HCT116 (cell line): ENCODE results near the gene IFRD2. TPM values are rescaled to one million over a fixed set of nuclear protein-coding genes. Genes with fewer than 3 reads are reported as not detected.
A peak's percentile ranks its signal among the peaks of the same experiment; 100 is the strongest.

ENCODE experiments used
- ATAC-seq: fragments of 200-7000 bp; cut with Tn5 transposase; 2 replicates; pipeline ENCODE4 v1.9.1; 2020; ENCODE audit warnings: mild to moderate bottlenecking, moderate library complexity
- BruUV-seq: library from RNA; stranded (reverse); fragments of 400-500 nt; replicated peaks from 2 replicates; lab custom pipeline; 2021; lab: Mats Ljungman, UMichigan
- CTCF ChIA-PET: fragments of 300-600 bp; sonication (Branson Sonifier 250); formaldehyde crosslinking; loops from one replicate; lab custom pipeline; 2021; ENCODE audit warnings: antibody characterized with exemption; lab: Charles Lee
- POLR2A ChIA-PET: fragments of 300-600, 350-600 bp; sonication (Branson Sonifier 250); formaldehyde crosslinking; loops from one replicate; lab custom pipeline; 2021; ENCODE audit warnings: antibody characterized with exemption; lab: Charles Lee
- RAD21 ChIA-PET, 2 experiments: fragments of 300-600 bp; sonication (Branson Sonifier 250); formaldehyde crosslinking; loops; one replicate each; lab custom pipeline; 2023; ENCODE audit warnings: low total read pairs in 2 of 2; ENCODE audit not compliant: uncharacterized antibody in 2 of 2, unreplicated experiment in 2 of 2, low non-redundant PET in 1 of 2; lab: Charles Lee
- DNase-seq: peaks from one replicate; pipeline ENCODE4 v3.0.0-alpha.2; 2010; ENCODE audit warnings: low read depth, low spot score
- H2AFZ ChIP-seq: fragments of 200-600 bp; shearing (Covaris generic), sonication (generic); 2 replicates; pipeline ENCODE4 v1.6.1; 2017; ENCODE audit warnings: low read depth, mixed run types, mixed read lengths, antibody characterized with exemption, low read length; ENCODE audit not compliant: poor library complexity, severe bottlenecking
- H3K27ac ChIP-seq: 2 replicates; pipeline ENCODE4 v1.5.1; 2012; ENCODE audit warnings: low read depth, low read length
- H3K27me3 ChIP-seq: fragments of 200-600 bp; sonication (generic); 2 replicates; pipeline ENCODE4 v1.6.1; 2016; ENCODE audit warnings: mixed run types, low read length, mixed read lengths; ENCODE audit not compliant: insufficient read depth
- H3K36me3 ChIP-seq, 2 experiments: fragments of 200-500 bp in 1 of 2; fragments of 200-600 bp in 1 of 2; sonication (Bioruptor generic) in 1 of 2; sonication (generic) in 1 of 2; 2 replicates each; pipeline versions ENCODE4 v1.5.1 to v1.6.1; 2014 to 2016; ENCODE audit warnings: low read length in 2 of 2, inconsistent platforms in 1 of 2, mixed read lengths in 1 of 2, mixed run types in 1 of 2; ENCODE audit not compliant: insufficient read depth in 2 of 2, control insufficient read depth in 1 of 2
- H3K4me1 ChIP-seq, 2 experiments: fragments of 200-600 bp in 1 of 2; sonication (generic) in 1 of 2; 2 replicates each; pipeline versions ENCODE4 v1.5.1 to v1.6.1; 2012 to 2017; ENCODE audit warnings: low read length in 2 of 2, inconsistent platforms in 1 of 2, mild to moderate bottlenecking in 1 of 2, mixed read lengths in 1 of 2, mixed run types in 1 of 2, moderate library complexity in 1 of 2; ENCODE audit not compliant: insufficient read depth in 2 of 2, control insufficient read depth in 1 of 2
- H3K4me2 ChIP-seq: fragments of 200-600 bp; sonication (generic); 2 replicates; pipeline ENCODE4 v1.6.1; 2017; ENCODE audit warnings: mixed run types, low read length, mixed read lengths
- H3K4me3 ChIP-seq, 2 experiments: fragments of 200-600 bp in 1 of 2; sonication (generic) in 1 of 2; replicated peaks in 1 of 2; 2 replicates each; pipeline ENCODE4 v1.5.1; 2011 to 2016; ENCODE audit warnings: low read length in 2 of 2, control low read depth in 1 of 2, low read depth in 1 of 2, mild to moderate bottlenecking in 1 of 2, mixed read lengths in 1 of 2, mixed run types in 1 of 2
- H3K79me2 ChIP-seq: fragments of 200-600 bp; sonication (generic); 2 replicates; pipeline ENCODE4 v1.6.1; 2017; ENCODE audit warnings: mild to moderate bottlenecking, mixed run types, low read length, moderate library complexity, mixed read lengths; ENCODE audit not compliant: insufficient read depth
- H3K9ac ChIP-seq: fragments of 200-600 bp; sonication (generic); 2 replicates; pipeline ENCODE4 v1.6.1; 2016; ENCODE audit warnings: low read length, mixed read lengths
- H3K9me2 ChIP-seq: fragments of 200-600 bp; sonication (generic), shearing (Covaris generic); 2 replicates; pipeline ENCODE4 v1.6.1; 2017; ENCODE audit warnings: mixed run types, mild to moderate bottlenecking, moderate library complexity; ENCODE audit not compliant: insufficient read depth
- H3K9me3 ChIP-seq, 2 experiments: fragments of 200-500 bp in 1 of 2; fragments of 200-600 bp in 1 of 2; sonication (Bioruptor generic) in 1 of 2; sonication (generic) in 1 of 2; 2 replicates each; pipeline ENCODE4 v1.6.1; 2014 to 2017; ENCODE audit warnings: low read length in 2 of 2, mixed read lengths in 2 of 2, inconsistent platforms in 1 of 2, low read depth in 1 of 2, mild to moderate bottlenecking in 1 of 2, mixed run types in 1 of 2, moderate library complexity in 1 of 2; ENCODE audit not compliant: control insufficient read depth in 1 of 2, insufficient read depth in 1 of 2
- H4K20me1 ChIP-seq: fragments of 200-600 bp; sonication (generic), shearing (Covaris generic); 2 replicates; pipeline ENCODE4 v1.6.1; 2017; ENCODE audit warnings: mixed run types, mild to moderate bottlenecking, moderate library complexity; ENCODE audit not compliant: insufficient read depth
- EZH2phosphoT487 ChIP-seq: fragments of 200-600 bp; IDR thresholded peaks from 2 replicates; pipeline ENCODE4 v1.6.1; 2018; ENCODE audit warnings: antibody characterized with exemption, borderline replicate concordance
- POLR2A ChIP-seq: IDR thresholded peaks from 2 replicates; pipeline ENCODE4 v1.7.0; 2011; ENCODE audit warnings: borderline replicate concordance; ENCODE audit not compliant: insufficient read depth, insufficient read length; ENCODE audit errors: extremely low read depth
- POLR2AphosphoS5 ChIP-seq: IDR thresholded peaks from 2 replicates; pipeline ENCODE4 v1.6.1; 2011; ENCODE audit warnings: mild to moderate bottlenecking, low read depth, low read length, moderate library complexity
- SIN3A ChIP-seq: IDR thresholded peaks from 2 replicates; pipeline ENCODE4 v1.6.1; 2012; ENCODE audit warnings: low read depth
- TCF7L2 ChIP-seq: IDR thresholded peaks from 2 replicates; pipeline ENCODE4 v1.7.0; 2011; ENCODE audit warnings: borderline replicate concordance, inconsistent platforms; ENCODE audit not compliant: insufficient read depth, insufficient read length; ENCODE audit errors: extremely low read depth
- YY1 ChIP-seq: IDR thresholded peaks from 2 replicates; pipeline ENCODE4 v1.6.1; 2011; ENCODE audit warnings: low read length, low read depth, moderate library complexity, mild to moderate bottlenecking; ENCODE audit not compliant: insufficient replicate concordance; ENCODE audit errors: extremely low read depth
- intact Hi-C: fragments of 100-400 bp; cut with micrococcal nuclease; formaldehyde crosslinking; loops from 2 replicates; pipeline ENCODE4 v1.10.0; 2022
- total RNA-seq: library from RNA; stranded (reverse); gene quantifications from one replicate; pipeline ENCODE4 v1.2.1, GENCODE V29; 2021; ENCODE audit not compliant: unreplicated experiment
- TF ChIP-seq, protein P1 (sequence below), 3 experiments: fragments of 200-600 bp in 1 of 3; sonication (generic) in 1 of 3; IDR thresholded peaks in 2 of 3; conservative IDR thresholded peaks in 1 of 3; 2 replicates each; pipeline ENCODE4 v1.5.1; 2012 to 2017; ENCODE audit warnings: low read depth in 2 of 3, low read length in 2 of 3, antibody characterized with exemption in 1 of 3, borderline replicate concordance in 1 of 3, control low read depth in 1 of 3, mild to moderate bottlenecking in 1 of 3, mixed read lengths in 1 of 3, mixed run types in 1 of 3, moderate library complexity in 1 of 3; ENCODE audit not compliant: insufficient read depth in 1 of 3
- TF ChIP-seq, protein P2 (sequence below): IDR thresholded peaks from 2 replicates; pipeline ENCODE4 v1.6.1; 2012
- TF ChIP-seq, protein P3 (sequence below): IDR thresholded peaks from 2 replicates; pipeline ENCODE4 v1.6.1; 2011; ENCODE audit warnings: mild to moderate bottlenecking, low read length, moderate library complexity; ENCODE audit not compliant: insufficient replicate concordance; ENCODE audit errors: extremely low read depth

The IFRD2 gene
- total RNA-seq, 1 experiment from 2014 or later = 146 TPM

DNA sequence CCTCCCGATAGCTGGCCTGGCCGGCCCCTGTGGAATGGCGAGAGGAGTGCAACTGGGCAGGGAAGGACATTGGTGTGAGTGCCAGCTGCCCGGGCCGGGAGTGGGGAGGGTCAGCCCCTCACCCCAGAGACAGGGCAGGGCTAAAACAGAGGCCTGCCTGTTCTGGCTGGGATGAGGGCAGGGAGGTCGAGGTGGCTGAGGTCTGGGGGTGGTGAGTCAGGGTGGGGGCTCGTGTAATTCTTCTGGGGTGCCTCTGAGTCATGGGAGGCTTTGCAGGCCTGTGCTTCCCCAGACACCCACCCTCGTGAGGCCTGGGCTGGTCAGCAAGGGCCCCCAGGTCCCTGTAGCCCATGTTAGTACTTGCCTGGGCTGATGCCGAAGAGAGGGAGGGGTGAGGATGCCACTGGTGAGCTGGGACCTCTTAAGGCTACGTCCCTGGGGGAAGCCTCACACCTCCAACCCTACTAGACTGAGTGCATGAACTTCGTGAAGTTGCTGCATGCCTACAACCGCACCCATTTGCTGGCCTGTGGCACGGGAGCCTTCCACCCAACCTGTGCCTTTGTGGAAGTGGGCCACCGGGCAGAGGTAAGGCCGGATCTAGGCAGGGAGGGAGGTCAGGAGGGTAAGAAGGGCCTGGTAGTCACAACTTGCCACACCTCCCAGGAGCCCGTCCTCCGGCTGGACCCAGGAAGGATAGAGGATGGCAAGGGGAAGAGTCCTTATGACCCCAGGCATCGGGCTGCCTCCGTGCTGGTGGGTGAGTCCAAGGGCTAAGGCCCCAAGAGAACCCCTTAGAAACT lies 21.6 kb downstream of the IFRD2 start:
- Histone ChIP-seq H4K20me1 (no peaks in the 10 kb centered on the region), H2AFZ (no peak overlapping the region), H3K27ac (peak overlapping the region; percentile 88; the same call in 1 of the 2 replicates), H3K9me3 (no peaks in the 10 kb centered on the region), H3K79me2 (no peaks in the 10 kb centered on the region), H3K9ac (peak overlapping the region; percentile 62; the same call in 1 of the 2 replicates), H3K4me3 (peak overlapping the region in 1 of 2 experiments; percentile 47; a peak in 1 of 4 replicates), H3K4me2 (peak overlapping the region; percentile 80), H3K36me3 (no peaks in the 10 kb centered on the region), H3K9me2 (no peaks in the 10 kb centered on the region), H3K27me3 (no peaks in the 10 kb centered on the region), H3K4me1 (peaks cover 73 to 87% of the 10 kb centered on the region in 2 experiments)
- TF ChIP-seq TCF7L2 (no peak), EZH2phosphoT487 (no peak), POLR2A (no peak), SIN3A (no peak), YY1 (no peak), POLR2AphosphoS5 (no peak)
- TF ChIP-seq, protein P1, sequence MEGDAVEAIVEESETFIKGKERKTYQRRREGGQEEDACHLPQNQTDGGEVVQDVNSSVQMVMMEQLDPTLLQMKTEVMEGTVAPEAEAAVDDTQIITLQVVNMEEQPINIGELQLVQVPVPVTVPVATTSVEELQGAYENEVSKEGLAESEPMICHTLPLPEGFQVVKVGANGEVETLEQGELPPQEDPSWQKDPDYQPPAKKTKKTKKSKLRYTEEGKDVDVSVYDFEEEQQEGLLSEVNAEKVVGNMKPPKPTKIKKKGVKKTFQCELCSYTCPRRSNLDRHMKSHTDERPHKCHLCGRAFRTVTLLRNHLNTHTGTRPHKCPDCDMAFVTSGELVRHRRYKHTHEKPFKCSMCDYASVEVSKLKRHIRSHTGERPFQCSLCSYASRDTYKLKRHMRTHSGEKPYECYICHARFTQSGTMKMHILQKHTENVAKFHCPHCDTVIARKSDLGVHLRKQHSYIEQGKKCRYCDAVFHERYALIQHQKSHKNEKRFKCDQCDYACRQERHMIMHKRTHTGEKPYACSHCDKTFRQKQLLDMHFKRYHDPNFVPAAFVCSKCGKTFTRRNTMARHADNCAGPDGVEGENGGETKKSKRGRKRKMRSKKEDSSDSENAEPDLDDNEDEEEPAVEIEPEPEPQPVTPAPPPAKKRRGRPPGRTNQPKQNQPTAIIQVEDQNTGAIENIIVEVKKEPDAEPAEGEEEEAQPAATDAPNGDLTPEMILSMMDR (IDR thresholded peaks at IDR 0.05 in 2 of 3, conservative IDR thresholded peaks at IDR 0.05 in 1 of 3; ENCODE audit: borderline replicate concordance in 1 of 3, insufficient read depth in 1 of 3, low read depth in 2 of 3, low read length in 2 of 3) = no peak
- TF ChIP-seq, protein P2, sequence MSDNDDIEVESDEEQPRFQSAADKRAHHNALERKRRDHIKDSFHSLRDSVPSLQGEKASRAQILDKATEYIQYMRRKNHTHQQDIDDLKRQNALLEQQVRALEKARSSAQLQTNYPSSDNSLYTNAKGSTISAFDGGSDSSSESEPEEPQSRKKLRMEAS = no peak
- TF ChIP-seq, protein P3, sequence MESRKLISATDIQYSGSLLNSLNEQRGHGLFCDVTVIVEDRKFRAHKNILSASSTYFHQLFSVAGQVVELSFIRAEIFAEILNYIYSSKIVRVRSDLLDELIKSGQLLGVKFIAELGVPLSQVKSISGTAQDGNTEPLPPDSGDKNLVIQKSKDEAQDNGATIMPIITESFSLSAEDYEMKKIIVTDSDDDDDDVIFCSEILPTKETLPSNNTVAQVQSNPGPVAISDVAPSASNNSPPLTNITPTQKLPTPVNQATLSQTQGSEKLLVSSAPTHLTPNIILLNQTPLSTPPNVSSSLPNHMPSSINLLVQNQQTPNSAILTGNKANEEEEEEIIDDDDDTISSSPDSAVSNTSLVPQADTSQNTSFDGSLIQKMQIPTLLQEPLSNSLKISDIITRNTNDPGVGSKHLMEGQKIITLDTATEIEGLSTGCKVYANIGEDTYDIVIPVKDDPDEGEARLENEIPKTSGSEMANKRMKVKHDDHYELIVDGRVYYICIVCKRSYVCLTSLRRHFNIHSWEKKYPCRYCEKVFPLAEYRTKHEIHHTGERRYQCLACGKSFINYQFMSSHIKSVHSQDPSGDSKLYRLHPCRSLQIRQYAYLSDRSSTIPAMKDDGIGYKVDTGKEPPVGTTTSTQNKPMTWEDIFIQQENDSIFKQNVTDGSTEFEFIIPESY = no peak
- BruUV-seq = TSS peak; percentile 29
- ChIA-PET RAD21 (interaction anchor here in 1 of 2 experiments (1.5 kb wide), 1 partner anchor 44 kb away, joined by 6 read pairs; no protein-coding TSS in a partner anchor), CTCF (interaction anchor here (1.0 to 3.4 kb wide), 5 partner anchors 11 to 76 kb away, joined by 3 to 27 read pairs (median 9); no protein-coding TSS in a partner anchor), POLR2A (interaction anchor here (1.5 kb wide), 1 partner anchor 22 kb away, joined by 3 read pairs; the partner anchor contains the start of gene IFRD2)
- DNase-seq (no peak), ATAC-seq (no peak)
- intact Hi-C loops = loop anchor here (5.0 kb wide), 1 partner anchor 148 kb away; no protein-coding TSS in a partner anchor
